ENCODE results near the gene ARFRP1. TPM values are rescaled to one million over a fixed set of nuclear protein-coding genes. Genes with fewer than 3 reads are reported as not detected.

Gene ARFRP1
- total RNA-seq, 1 experiment from 2014 or later: 30.2 TPM

- no peak for TF ChIP-seq JUN (CRISPR knock-in tag; IDR thresholded peaks at IDR 0.05)
Observed at GRCh38 chr20:63692436-63693082, 15.2 kb downstream of the ARFRP1 start (continued).

- TF ChIP-seq ZNF263 (CRISPR knock-in tag; IDR thresholded peaks at IDR 0.05; ENCODE audit: low read depth) (no peak), AFF4 (CRISPR knock-in tag; IDR thresholded peaks at IDR 0.05; ENCODE audit: borderline replicate concordance) (no peak), JUN (CRISPR knock-in tag; IDR thresholded peaks at IDR 0.05) (no peak), ZNF423 (CRISPR knock-in tag; IDR thresholded peaks at IDR 0.05) (no peak), PREB (CRISPR knock-in tag; IDR thresholded peaks at IDR 0.05; ENCODE audit: borderline replicate concordance) (no peak)
- peaks cover 3% of the 10 kb centered on the region for H3K4me1 Mint-ChIP-seq
- peaks cover 14% of the 10 kb centered on the region for H3K36me3 Mint-ChIP-seq
- ATAC-seq (no peak), DNase-seq (ENCODE audit: low spot score) (no peak)
- H3K27me3 Mint-ChIP-seq (ENCODE audit: low read depth): peaks cover 3% of the 10 kb centered on the region; the same call in 1 of the 2 replicates
- H3K27ac Mint-ChIP-seq: peak overlapping the region; percentile 84; the same call in 1 of the 2 replicates
- no peak overlapping the region for H3K4me3 Mint-ChIP-seq
- CTCF ChIA-PET: no interaction called here
- H3K9me3 Mint-ChIP-seq: no peaks in the 10 kb centered on the region
- POLR2A ChIA-PET: no interaction called here
Observed at GRCh38 chr20:63691711-63692435, 15.9 kb downstream of the ARFRP1 start.

- ChIA-PET CTCF (no interaction called here), POLR2A (no interaction called here)
- peaks cover 3% of the 10 kb centered on the region; the same call in 1 of the 2 replicates for H3K27me3 Mint-ChIP-seq (ENCODE audit: low read depth)
- no peak overlapping the region for H3K4me3 Mint-ChIP-seq
- H3K27ac Mint-ChIP-seq: peak overlapping the region; percentile 84; the same call in 1 of the 2 replicates
- no peak for DNase-seq (ENCODE audit: low spot score)
- no peak for ATAC-seq
- H3K36me3 Mint-ChIP-seq: peaks cover 14% of the 10 kb centered on the region
- peaks cover under 1% of the 10 kb centered on the region for H3K4me1 Mint-ChIP-seq
- no peaks in the 10 kb centered on the region for H3K9me3 Mint-ChIP-seq
- TF ChIP-seq ZNF396 (CRISPR knock-in tag; IDR thresholded peaks at IDR 0.05; ENCODE audit: borderline replicate concordance): no peak
- TF ChIP-seq MLX (CRISPR knock-in tag; IDR thresholded peaks at IDR 0.05): no peak
- no peak for TF ChIP-seq NR2C2 (CRISPR knock-in tag; IDR thresholded peaks at IDR 0.05)
- TF ChIP-seq ZNF416 (CRISPR knock-in tag; IDR thresholded peaks at IDR 0.05): no peak
- no peak for TF ChIP-seq E2F4 (CRISPR knock-in tag; IDR thresholded peaks at IDR 0.05; ENCODE audit: borderline replicate concordance, low read depth)
- no peak for TF ChIP-seq HMGXB4 (CRISPR knock-in tag; IDR thresholded peaks at IDR 0.05)
- TF ChIP-seq AFF4 (CRISPR knock-in tag; IDR thresholded peaks at IDR 0.05; ENCODE audit: borderline replicate concordance): no peak
- TF ChIP-seq HMGA2 (CRISPR knock-in tag; IDR thresholded peaks at IDR 0.05): no peak
Observed at GRCh38 chr20:63690898-63691710, 16.7 kb downstream of the ARFRP1 start.
